Measurements from ENCODE around the gene KIF23.

GRCh38 chr15:69452692-69453521 lies 38.8 kb downstream of the KIF23 start, which contains the start of gene RPLP1:
- TF ChIP-seq CTCF (IDR thresholded peaks at IDR 0.05; ENCODE audit: low read length) (no peak), EZH2phosphoT487 (IDR thresholded peaks at IDR 0.05; ENCODE audit: low read length) (no peak), EZH2 (optimal IDR thresholded peaks at IDR 0.05; ENCODE audit: low read depth, low read length) (no peak)

Measured in MM.1S (cell line).